ENCODE measurements around the gene RXRB.

RXRB gene

DNA sequence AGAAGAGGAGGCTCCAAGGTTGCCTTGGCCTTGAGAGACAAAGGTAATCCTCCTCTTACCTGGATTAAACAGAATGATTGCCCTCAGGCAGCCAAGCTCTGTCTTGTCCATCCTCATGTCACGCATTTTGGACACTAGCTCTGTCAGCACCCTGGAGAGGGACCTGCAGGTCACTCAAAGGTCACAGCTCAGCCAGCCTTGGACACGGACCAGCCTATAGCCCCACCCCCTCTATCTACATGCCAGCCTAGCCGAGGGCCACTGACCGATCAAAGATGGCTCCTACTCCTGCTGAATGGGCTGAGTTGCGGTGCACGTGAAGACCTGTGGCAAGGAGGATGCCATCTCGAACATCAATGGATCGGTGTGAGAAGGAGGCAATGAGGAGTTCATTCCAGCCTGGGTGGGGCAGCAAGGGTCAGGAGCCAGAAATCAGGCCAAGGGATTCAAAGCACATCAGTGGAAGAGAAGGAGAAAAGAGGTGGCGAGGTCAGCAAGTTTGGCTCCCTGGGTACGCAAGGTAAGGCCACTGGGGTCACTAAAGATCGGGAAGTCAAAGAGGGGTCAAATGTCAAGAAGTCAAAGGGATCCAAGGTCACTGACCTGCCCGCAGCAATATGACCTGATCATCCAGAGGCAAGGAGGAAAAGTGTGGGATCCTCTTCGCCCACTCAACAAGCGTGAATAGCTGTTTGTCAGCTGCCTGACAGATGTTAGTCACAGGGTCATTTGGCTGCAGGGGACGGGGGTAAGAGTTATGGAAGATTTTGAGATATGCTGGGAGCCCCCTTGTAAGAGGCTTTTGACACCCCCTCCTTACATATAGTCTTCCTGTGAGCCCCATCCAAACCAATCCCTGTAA is 4.9 kb downstream of the RXRB start:
- DNase-seq: no peak

DNA sequence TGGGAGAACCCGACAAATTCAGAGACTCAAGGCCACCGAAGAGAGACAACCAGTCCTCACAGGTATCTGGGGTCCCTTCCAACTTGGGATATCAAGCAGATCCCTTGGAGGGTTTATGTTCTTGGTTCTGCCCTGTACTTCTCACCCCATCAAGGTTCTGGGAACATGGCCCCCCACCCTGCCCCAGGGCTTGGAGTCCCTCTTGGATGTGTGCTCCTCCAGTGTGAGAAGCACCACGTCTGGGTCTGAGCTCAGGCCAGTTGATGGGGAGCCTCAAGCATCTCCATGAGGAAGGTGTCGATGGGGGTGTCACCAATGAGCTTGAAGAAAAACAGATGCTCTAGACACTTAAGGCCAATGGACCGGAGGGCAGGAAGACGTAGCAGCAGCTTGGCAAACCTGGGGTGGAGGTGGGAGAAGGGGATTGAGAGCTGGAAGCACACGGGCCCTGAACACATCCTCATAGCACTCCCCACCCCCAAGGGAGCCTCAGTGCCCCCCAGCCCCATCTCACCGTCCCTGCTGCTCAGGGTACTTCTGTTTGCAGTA is 6.0 kb downstream of the RXRB start:
- no peak for DNase-seq

DNA sequence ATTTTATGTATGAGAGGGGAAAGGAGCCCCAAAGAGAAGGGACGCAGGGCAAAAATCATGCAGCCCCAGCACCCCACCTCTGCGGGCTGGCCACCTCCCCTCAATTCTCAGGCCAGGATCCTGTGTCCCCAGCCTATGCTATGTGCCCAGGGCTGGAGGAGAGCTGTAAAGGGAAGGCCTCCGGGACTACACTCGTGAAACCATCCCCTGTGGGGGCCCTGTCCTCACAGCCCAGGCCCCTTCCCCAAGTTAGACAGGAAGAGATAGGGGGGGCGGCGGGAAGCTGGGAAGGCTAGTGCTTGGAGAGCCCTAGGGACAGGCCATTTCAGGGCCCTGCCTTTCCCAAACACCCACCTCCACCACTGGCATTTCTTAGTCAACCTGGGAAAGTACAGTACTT is 6.8 kb downstream of the RXRB start:
- no peak for DNase-seq

DNA sequence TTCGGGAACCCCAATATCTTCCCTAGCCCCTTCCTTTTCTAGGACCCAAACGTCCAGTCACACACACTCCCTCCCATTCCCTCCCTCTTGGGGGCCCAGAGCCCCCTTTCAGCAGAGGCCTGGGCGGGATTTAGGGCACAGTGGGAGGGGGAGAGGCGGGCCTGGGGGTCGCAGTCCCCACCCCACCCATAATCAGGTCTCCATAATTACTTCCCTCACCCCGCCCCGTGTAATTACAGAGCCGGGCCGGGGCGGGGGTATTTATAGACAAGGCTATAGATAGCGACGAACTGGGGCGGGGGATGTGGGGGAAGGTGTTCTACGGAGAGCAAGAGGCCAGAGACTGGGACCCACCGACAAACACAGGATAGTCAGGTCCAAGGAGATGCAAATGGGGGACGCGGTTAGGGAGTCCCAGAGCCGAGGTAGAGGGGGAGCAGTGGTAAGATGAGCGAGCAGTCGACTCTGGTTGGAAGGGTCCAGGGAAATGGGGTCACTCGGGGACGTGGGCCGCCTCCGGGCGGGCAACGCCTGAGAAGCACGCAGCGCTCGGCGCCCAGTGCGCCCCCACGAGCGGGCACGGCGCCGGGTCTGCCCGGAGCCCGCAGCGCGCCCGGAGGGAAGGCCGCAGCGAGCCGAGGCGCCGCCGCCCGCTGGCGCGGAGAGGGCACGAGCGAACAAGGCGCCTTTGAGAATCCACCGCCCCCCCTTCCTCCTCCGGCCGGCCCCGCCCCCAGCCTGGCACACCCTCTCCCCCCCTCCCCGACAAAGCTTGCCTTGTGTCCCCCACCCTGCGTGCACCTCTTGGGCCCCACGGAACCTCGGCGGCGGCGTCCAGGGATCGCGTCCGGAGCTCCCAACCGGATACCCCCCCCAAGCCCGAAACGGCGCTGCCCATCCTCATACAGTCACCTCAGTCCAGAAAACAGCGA is 7.5 kb downstream of the RXRB start:
- no peak for DNase-seq

DNA sequence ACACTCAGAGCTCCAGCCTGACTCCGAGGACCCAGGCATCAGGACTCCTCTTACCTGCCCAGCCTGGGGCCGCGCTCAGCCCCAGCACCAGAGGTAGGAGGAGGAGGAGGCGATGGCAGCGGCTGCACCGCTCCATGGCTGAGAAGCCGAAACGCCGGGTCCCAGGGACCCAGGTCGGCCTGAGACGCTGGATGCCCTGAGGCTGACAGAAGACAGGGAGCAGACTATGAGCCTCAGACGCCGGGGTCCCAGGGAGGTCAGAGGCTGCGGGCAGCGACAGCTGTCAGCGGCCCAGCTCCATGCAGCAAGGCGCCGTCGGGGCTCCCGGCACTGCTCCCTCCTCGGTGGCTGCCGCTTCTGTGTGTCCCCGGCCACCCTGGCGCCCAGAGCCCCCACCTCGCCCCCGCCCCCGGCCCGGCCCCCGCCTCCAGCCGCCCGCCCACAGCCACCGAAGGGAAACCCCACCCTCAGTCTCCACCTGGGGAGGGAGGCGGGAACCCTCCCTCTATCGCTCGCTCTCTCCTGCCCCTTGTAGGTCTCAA is 8.3 kb downstream of the RXRB start, which contains the start of gene COL11A2:
COL11A2 (minus strand) TSS at position 363 of the 542 bp plus-strand sequence; CDS start at position 136, 227 bp downstream.
- no peak for DNase-seq

DNA sequence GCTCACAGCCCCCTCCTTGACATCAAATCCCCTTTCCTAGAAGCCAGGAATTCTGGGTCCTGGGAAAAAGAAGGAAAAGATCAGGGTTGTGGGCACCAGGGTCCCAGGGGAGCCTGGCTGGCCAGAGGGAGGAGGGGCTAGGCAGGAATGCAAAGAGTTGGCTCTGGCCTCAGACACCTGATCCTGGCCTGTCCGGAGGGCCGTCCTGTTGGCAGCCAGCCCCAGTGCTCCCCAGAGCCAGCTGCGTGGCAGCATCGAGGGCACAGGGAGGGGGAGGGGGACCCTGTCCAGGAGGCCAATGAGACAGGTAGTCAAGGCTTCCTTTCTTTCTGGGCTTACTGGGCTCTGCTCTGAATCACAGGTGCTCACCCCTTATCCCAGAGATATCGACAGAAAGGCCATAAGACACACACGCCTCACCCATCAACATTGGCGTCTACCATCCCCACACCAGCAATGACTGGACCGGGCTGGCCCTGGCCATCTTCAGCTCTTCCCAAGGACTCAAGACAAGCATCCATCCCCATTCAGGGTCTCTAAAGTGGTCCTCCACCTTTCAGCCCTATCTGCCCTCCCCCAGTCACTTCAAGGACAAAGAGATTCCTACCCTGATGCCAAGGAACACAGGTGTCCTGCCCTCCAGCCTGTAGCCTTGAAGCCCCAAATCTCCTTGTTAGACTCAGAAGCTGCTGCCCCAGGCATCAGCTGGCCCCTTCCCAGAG is 8.9 kb downstream of the RXRB start:
- DNase-seq: no peak

DNA sequence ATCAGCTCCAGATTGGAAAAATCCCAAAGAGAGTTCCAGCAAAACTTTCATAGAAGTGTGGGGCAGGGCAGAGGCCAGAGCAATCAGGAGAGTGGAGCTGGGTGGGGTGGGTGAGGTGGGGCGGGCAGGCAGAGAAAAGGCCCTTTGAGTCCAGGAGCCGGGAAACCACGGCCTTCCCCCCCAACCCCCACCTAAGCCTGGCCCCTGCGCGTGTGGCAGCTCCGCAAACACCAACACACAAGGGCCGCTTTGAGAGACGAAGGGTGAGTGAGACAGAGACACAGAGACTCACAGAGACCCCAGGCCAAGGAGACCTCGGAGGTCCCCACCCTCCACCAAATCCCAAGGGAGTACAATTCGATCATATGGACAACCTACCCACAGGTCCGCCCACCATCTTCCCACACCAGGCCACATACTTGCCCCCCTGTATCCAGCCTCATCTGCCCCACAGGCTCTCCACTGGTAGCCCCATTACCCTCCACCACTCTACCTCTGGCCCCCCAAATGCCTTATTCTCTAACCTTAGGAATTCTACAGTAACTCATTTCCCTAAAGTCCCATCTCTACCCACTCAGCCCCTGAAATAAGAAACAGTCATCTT is 9.9 kb downstream of the RXRB start:
- DNase-seq: no peak

DNA sequence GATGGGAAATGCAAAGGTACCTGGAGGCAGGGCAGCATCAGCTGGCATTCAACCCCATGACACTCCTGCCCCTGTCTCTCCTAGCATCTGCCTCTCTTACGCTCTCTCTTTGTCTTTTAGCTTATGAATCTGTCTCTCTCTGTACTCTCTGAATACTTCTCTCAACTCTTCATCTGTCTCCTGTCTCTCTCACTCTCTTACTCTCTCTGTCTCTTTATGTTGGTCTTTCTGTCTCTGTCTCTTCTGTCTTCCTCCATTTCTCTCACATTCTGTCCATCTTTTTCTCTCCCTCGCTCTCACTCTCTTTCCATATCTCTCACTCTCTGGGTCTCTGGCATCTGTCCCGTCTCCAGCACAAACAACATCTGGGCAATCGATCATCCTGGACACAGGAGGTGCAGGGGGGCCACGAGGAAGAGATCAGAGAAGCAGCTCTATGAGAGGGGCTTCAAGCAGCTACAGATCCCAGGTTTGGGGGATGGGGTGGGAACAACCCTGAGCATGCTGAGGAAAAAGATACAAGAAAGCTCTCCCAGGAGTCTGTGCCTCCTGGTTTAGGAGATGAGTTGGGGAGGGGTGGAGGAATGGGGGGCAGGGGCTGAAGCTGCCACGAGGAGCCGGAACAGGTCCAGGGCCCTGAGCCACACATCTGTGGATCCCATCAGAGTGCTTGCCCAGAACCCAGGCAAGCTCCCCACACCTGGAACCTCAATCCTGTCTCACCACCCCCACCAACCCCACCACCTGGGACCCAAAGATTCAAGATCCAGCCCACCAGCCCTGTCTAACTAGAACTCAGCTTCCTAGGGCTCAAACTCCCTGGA is 10.6 kb downstream of the RXRB start:
- no peak for DNase-seq

DNA sequence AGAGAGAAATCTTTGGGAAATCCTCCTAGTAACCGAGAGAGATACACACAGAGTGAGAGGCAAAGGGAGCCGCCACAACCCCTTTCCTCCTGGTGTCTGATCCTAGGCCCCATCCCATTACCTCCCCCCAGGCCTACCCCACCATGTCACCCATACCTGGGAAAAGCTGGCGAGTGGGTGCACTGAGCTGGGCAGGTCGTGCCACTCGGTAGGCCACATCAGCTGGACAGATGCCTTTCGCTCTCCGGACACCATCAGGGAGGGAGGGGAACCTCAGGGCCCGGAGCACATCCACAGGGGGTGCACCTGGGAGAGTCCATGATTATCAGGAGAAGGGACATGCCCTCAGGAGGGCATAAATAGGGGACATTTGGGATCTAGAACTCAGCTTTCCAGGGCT is 11.3 kb downstream of the RXRB start:
- no peak for DNase-seq

DNA sequence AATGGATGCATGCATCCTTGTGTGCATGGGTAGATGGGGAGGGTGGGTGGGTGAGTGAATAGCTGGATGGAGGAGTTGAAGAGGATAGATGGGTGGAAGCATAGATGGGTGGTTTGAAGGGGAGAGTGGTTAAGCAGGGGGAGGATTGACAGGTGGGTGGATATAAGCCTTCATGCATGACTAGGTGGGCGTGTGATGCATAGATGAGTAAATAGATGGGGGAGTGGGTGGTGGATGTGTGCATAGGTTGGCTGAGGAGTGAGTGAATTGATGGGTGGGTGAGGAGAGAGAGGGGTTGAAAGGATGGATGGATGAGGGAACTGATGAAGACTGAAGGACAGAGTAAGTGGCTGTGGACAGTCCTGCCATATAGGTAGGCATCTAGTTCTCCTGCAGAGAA is 12.7 kb downstream of the RXRB start:
- no peak for DNase-seq

DNA sequence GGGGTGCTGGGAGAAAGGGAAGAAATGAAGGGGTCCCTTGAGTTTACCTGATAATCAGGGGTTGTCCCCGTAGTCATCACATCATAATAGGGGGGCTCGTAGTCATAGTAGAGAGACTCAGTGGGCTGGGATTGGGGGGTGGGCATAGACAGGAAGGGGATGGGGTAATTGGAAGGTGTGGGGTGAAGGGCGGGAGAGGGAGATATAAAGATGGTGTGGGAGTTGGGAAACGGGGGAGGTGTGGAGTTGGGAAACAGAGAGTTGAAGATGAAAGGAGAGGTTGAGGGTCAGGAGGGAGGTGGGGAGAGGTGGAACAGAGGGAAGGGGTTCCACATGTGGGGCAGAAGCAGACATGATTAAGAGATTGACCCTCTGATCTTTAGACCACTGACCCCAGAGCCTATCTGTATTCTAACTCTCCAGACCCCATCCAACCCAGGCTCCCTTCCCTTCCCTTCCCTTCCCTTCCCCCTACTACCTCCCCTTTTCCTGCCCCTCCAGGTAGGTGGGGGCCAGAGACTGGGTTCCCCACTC is 14.7 kb downstream of the RXRB start:
- DNase-seq: no peak

DNA sequence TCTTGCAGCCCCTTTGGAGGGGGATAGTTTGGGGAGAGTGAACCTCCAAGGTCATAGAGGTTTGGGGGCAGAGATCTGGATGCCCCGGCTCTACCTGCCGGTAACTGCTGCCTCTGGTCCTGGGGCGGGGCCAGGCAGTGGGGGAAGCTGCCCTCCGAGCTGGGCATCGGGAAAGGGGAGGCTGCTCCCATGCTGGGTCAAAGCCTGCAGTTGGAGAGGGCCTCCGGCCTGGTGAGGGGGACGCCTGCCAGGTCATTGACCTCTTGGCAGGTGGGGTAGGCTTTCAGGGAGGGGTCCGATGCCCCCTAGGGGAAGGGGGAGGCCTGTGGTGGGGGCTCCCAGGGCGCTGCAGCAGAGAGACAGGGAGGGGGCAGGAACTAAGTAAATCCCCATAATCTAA is 15.3 kb downstream of the RXRB start:
- DNase-seq: no peak

DNA sequence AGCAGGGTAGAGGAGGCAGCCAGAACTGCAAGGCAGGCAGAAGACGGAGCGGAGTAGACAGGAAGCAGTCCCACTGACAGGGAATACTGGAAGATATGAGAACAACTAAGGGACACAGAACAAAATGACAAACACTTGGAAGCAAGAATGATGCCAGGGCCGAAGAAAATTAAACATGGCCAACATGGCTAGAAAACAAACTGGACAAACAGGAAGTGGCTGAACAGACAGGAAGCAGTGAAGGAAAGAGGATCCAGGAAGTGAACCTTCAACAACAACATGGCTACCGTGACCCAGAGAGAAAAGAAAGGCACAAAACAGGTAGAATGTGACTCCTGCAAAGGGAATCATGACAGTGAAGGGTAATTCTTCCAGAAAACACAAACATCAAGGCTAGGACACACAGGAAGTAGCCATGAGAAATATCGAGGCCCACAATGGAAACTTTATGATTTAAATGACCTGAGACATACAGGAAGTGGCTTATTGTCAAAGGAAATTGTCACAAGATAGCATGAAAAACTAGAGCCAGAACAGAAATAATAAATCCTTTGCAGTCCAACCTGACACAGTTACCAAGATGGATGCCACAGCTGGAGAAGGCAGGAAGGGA is 17.3 kb downstream of the RXRB start:
- no peak for DNase-seq

DNA sequence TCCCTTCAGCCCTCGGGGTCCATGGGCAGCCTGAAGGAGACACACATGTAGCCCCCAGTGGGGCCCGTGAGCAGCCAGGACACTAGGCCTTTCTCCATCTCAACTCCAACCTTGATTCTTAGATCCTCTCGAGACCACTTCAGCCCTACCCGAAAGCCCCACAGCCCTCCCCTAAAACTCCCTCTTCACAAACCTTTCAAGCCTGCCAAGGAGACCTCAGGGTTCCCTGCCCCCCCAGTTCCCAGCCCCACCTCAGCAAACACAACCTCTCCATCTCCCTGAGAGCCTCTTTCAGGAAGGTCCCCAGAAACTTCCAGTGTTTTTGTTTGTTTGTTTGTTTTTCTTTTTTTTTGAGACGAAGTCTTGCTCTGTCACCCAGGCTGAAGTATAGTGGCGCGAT is 19.3 kb downstream of the RXRB start:
- no peak for DNase-seq

DNA sequence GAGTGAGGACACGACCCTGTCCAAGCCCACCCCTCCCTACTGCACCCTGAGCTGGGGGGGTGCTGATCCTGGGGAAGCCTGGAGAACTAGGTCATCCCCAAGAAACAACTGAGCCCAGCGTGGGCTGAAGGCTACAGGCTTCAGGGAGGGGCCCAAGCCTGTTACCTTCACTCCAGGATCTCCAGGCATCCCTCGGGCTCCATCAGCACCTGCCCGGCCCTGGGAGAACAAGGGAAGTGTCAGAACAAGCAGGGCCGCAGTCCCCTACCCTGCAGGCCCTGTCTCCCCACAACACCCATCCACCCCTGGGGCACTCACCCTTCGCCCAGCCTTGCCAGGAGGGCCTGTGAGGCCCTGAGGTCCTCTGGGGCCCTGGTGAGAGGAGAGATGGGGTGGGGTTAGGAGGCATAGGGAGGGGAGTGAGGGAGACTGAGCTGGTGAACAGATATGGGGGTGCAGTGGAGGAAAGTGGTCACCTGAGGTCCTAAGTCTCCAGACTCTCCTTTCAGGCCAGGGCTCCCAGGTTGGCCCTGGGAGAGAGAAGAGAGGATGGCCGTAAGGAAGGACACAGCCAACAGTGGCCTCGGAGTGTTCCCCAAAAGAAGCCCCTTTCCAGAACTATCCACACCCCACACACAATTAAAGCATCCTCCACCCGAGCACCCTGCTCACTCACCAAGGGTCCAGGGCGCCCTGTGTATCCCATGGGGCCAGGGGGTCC is 21.6 kb downstream of the RXRB start:
- no peak for DNase-seq

DNA sequence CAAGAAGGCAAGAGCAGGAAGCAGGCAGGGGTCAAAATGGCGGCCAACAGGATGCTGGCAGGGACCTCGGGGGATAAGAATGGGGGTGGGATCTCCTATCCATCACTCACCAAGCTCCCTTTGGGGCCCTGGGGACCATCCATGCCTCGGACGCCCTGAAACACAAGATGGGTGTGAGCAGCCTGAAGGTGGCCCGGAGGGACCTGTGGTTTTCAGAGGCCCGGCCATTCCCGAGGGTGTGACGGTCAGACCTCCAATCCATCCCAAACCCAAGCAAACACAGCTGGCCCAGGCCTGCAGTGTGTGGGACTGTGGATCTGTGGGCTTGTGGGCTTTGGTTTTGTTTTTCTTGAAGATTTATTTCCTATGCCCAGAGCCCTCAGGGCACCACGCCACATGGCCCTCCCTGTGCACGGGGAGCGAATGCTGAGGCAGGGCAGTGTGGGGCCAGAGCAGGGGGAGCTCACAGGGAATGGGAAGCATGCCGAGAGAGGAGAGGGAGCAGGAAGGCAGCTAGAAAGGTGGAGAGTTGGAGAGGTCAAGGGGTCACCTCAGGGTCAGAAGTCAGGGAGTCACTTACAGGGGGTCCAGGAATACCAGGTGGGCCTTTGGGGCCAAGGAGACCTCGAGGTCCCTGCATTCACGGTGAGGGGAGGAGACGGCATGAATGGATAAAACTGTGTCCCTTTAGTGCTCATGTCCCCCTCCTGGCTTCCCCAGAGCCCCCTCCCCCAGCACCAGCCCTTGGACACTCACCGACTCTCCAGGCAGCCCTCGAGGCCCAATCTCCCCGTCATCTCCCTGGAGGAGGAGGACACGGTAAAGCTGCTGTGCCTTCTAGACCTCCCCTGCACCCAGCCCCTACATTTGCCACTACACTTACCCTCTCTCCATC is 22.7 kb downstream of the RXRB start:
- DNase-seq: no peak

DNA sequence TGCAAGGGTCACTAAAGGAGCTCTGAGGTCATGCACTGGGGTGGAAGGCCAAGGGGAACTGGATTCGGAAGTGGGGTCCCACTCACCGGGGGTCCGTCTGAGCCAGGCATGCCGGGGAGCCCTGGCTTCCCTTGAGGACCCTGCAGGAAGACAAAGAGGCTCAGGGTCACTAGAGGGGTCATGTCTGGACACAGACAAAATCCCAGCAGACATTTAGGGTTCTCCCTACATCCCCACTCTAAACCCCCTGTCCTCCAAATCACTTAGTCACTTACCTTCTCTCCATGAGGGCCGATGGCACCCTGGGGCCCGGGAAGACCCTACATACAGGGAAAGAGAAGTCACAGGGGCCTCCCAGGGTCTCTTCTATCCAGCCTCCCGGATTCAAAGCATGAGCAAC is 23.6 kb downstream of the RXRB start:
- no peak for DNase-seq

DNA sequence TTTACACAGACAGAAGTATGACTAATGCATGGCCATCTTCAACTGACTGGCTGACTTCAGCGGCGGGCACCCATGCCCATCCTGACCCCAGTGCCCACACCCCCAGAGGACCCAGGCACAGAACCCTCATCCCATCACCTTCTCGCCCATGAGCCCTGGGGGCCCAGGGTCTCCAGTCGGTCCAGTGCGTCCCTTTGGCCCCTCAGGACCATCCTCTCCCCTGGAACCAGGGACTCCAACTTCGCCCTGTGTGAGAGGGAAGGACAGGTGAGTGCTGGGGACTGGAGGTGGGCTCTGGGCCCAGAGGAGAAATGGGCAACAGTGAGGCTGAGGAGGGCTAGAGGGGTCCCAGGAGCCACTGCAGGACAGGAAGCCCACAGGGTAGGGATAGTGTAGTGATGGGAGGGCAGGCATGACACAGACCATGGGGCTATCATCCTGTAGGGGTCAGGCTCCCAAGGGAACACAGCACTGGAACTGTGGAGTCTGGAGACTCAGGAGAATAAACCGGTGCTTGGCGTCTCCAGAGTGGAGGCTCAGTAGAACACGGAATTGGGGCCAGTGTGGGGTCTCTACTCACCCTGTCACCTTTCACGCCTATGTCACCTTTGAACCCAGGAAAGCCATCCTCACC is 24.9 kb downstream of the RXRB start:
- no peak for DNase-seq

Measured in NCI-H187 (cell line).